ENCODE results near the gene UBAP2. TPM values are rescaled to one million over a fixed set of nuclear protein-coding genes. Genes with fewer than 3 reads are reported as not detected.

Gene UBAP2
- total RNA-seq, 5 donors from 2014 or later (not counting 1 experiment from before 2014, with no cell fraction given) = 32.9 to 38.1 (median 36.7) TPM

DNA sequence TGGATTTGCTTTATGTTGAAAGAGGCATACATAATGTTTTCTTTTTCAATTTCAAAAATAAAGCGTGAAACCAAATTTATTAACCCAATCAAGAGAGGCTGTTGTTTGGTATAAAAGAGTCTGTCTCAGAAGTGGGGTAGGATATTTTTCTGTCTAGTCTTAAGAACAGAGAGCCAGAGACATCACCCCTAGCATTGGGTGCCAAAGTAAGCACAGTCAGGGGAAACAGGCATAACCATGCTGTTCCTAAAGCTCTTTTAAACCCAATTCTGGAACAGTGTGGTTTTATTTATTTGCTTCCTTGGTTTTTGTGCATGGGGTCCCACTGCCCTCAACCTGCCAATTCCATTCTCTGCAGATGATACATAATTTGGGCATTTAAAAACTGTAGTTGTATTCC is 143.6 kb downstream of the UBAP2 start:
- no peak overlapping the region for H3K4me3 ChIP-seq (ENCODE audit: control insufficient read depth in 1 of 2, extremely low read depth in 1 of 2, low read length in 1 of 2)
- ATAC-seq (replicated peaks in 1 of 4) (no peak), DNase-seq (no peak)
- Mint-ChIP-seq H3K27me3 (no peaks in the 10 kb centered on the region), H3K36me3 (peaks cover 30% of the 10 kb centered on the region), H3K9me3 (no peaks in the 10 kb centered on the region), H3K4me1 (peaks cover 20 to 25% (median 22%) of the 10 kb centered on the region in 3 donors), H3K27ac (no peak overlapping the region), H3K4me3 (no peak overlapping the region)
- ChIA-PET CTCF (interaction anchor here in 1 of 2 donors (0.6 kb wide), 1 partner anchor 108 kb away, joined by 3 read pairs; no protein-coding TSS in a partner anchor), POLR2A (no interaction called here)
- no CpG with 5 or more reads among the region's 1 CpG for WGBS (ENCODE audit: insufficient coverage)
- H3K4me1 ChIP-seq (ENCODE audit: control insufficient read depth in 1 of 2, extremely low read depth in 1 of 2, insufficient read depth in 2 of 2, low read length in 2 of 2) = peaks cover 0 to 2% of the 10 kb centered on the region in 2 experiments
- no peak overlapping the region for H3K27ac ChIP-seq (ENCODE audit: low read length)
- H3K36me3 ChIP-seq (ENCODE audit: control insufficient read depth in 2 of 2, extremely low read depth in 1 of 2, insufficient read depth in 1 of 2, low read length in 1 of 2) = peaks cover 7 to 22% of the 10 kb centered on the region in 2 donors
- no peaks in the 10 kb centered on the region for H3K27me3 ChIP-seq (replicated peaks in 1 of 2; ENCODE audit: control insufficient read depth in 2 of 2, extremely low read depth in 1 of 2, insufficient read depth in 2 of 2, low read length in 1 of 2)
- H3K9me3 ChIP-seq = no peaks in the 10 kb centered on the region

DNA sequence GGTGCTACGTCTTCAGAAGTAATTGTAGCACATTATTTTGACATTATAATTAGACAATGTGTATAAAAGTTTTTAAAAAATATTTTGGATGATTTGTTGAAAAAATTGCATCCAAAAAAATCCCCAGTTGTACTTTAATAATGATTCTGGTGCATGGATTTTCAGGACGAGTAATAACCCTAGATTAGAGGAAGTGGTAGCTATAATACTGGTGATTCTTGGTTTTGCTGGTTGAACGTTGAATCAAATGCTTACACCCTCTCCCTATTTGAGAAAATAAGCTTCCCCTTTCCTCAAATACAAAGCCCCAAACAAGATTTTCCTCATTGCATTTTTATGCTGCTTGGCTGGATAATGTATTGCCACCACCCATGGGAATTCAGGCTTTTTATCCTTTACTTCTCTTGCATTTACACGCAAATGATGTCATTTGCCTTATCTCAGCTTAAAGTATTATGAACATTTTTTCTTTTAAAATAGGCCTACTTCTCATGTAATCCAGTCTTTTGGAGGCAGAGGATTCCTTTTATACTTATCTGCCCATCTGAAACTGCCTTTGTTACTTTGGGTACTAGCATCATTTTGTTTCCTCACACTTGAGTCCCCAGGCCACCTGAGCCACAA is 145.4 kb downstream of the UBAP2 start:
- H3K27ac Mint-ChIP-seq = peak overlapping the region in 1 of 2 donors; percentile 11
- peaks cover 30% of the 10 kb centered on the region for H3K36me3 Mint-ChIP-seq
- H3K27me3 Mint-ChIP-seq = no peaks in the 10 kb centered on the region
- no peak overlapping the region for H3K27ac ChIP-seq (ENCODE audit: low read length)
- no peak for ATAC-seq (replicated peaks in 1 of 4)
- CTCF ChIA-PET = no interaction called here
- DNase-seq = no peak
- H3K27me3 ChIP-seq (replicated peaks in 1 of 2; ENCODE audit: control insufficient read depth in 2 of 2, extremely low read depth in 1 of 2, insufficient read depth in 2 of 2, low read length in 1 of 2) = no peaks in the 10 kb centered on the region
- no CpG with 5 or more reads among the region's 4 CpGs for WGBS (ENCODE audit: insufficient coverage)
- peaks cover 7 to 23% of the 10 kb centered on the region in 2 donors for H3K36me3 ChIP-seq (ENCODE audit: control insufficient read depth in 2 of 2, extremely low read depth in 1 of 2, insufficient read depth in 1 of 2, low read length in 1 of 2)
- peaks cover 0 to 2% of the 10 kb centered on the region in 2 experiments for H3K4me1 ChIP-seq (ENCODE audit: control insufficient read depth in 1 of 2, extremely low read depth in 1 of 2, insufficient read depth in 2 of 2, low read length in 2 of 2)
- no peak overlapping the region for H3K4me3 Mint-ChIP-seq
- H3K9me3 ChIP-seq = no peaks in the 10 kb centered on the region
- peaks cover 20 to 25% (median 22%) of the 10 kb centered on the region in 3 donors for H3K4me1 Mint-ChIP-seq
- no peak overlapping the region for H3K4me3 ChIP-seq (ENCODE audit: control insufficient read depth in 1 of 2, extremely low read depth in 1 of 2, low read length in 1 of 2)
- H3K9me3 Mint-ChIP-seq = no peaks in the 10 kb centered on the region
- POLR2A ChIA-PET = no interaction called here

DNA sequence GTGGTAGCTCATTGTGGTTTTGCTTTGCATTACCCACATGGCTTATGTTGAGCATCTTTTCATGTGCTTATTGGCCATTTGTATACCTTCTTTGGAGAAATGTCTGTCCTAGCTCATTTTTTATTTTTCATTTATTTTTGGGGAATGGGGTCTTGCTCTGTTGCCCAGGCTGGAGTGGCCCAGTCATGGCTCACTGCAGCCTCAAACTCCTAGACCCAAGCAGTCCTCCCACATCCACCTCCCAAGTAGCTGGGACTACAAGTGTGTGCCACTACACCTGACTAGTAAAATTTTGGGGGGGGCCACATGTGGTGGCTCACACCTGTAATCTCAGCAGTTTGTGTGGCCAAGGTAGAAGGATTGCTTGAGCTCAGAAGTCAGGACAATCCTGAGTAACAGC is 154.4 kb downstream of the UBAP2 start:
- CTCF ChIA-PET = no interaction called here
- H3K27ac Mint-ChIP-seq = no peak overlapping the region

DNA sequence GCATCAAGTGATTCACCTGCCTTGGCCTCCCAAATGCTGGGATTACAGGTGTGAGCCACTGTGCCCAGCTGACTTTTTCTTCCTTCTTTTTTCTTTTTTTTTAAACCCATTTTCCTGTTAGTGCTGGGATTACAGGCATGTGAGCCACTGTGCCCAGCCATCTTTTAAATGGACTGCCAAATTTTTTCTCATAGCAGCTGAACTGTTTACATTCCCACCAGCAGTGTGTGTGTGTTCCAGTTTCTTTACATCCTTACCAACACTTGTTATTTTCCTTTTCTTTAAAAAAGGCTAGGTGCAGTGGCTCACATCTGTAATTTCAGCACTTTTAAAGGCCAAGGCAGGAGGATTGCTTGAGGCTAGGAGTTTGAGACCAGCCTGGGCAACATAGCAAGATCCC is 154.8 kb downstream of the UBAP2 start:
- DNase-seq (no peak), ATAC-seq (replicated peaks in 1 of 4) (no peak)
- H3K27ac Mint-ChIP-seq = no peak overlapping the region
- H3K4me3 Mint-ChIP-seq = no peak overlapping the region
- CTCF ChIA-PET = no interaction called here
- H3K9me3 Mint-ChIP-seq = no peaks in the 10 kb centered on the region
- no peaks in the 10 kb centered on the region for H3K27me3 ChIP-seq (replicated peaks in 1 of 2; ENCODE audit: control insufficient read depth in 2 of 2, extremely low read depth in 1 of 2, insufficient read depth in 2 of 2, low read length in 1 of 2)
- H3K9me3 ChIP-seq = no peaks in the 10 kb centered on the region
- no peak overlapping the region for H3K4me3 ChIP-seq (ENCODE audit: control insufficient read depth in 1 of 2, extremely low read depth in 1 of 2, low read length in 1 of 2)
- peaks cover 12 to 16% (median 16%) of the 10 kb centered on the region in 3 donors for H3K4me1 Mint-ChIP-seq
- no peaks in the 10 kb centered on the region for H3K27me3 Mint-ChIP-seq
- H3K36me3 Mint-ChIP-seq = peaks cover 14% of the 10 kb centered on the region
- H3K27ac ChIP-seq (ENCODE audit: low read length) = no peak overlapping the region
- POLR2A ChIA-PET = interaction anchor here in 1 of 2 donors (0.6 kb wide), 1 partner anchor 45 kb away, joined by 7 read pairs; no protein-coding TSS in a partner anchor
- H3K4me1 ChIP-seq (ENCODE audit: control insufficient read depth in 1 of 2, extremely low read depth in 1 of 2, insufficient read depth in 2 of 2, low read length in 2 of 2) = peaks cover 0 to 7% of the 10 kb centered on the region in 2 experiments
- no peaks in the 10 kb centered on the region for H3K36me3 ChIP-seq (ENCODE audit: control insufficient read depth in 2 of 2, extremely low read depth in 1 of 2, insufficient read depth in 1 of 2, low read length in 1 of 2)

More for the DNA sequence above, 154.4 kb downstream of the UBAP2 start:
- Mint-ChIP-seq H3K9me3 (no peaks in the 10 kb centered on the region), H3K4me3 (no peak overlapping the region), H3K4me1 (peaks cover 12 to 16% (median 16%) of the 10 kb centered on the region in 3 donors), H3K27me3 (no peaks in the 10 kb centered on the region), H3K36me3 (peaks cover 14% of the 10 kb centered on the region)
- no peaks in the 10 kb centered on the region for H3K9me3 ChIP-seq
- H3K36me3 ChIP-seq (ENCODE audit: control insufficient read depth in 2 of 2, extremely low read depth in 1 of 2, insufficient read depth in 1 of 2, low read length in 1 of 2) = no peaks in the 10 kb centered on the region
- POLR2A ChIA-PET = interaction anchor here in 1 of 2 donors (0.7 kb wide), 1 partner anchor 577 kb away, joined by 4 read pairs; no protein-coding TSS in a partner anchor
- no peak overlapping the region for H3K4me3 ChIP-seq (ENCODE audit: control insufficient read depth in 1 of 2, extremely low read depth in 1 of 2, low read length in 1 of 2)
- H3K27ac ChIP-seq (ENCODE audit: low read length) = no peak overlapping the region
- ATAC-seq (replicated peaks in 1 of 4) = no peak
- H3K27me3 ChIP-seq (replicated peaks in 1 of 2; ENCODE audit: control insufficient read depth in 2 of 2, extremely low read depth in 1 of 2, insufficient read depth in 2 of 2, low read length in 1 of 2) = no peaks in the 10 kb centered on the region
- peaks cover 0 to 7% of the 10 kb centered on the region in 2 experiments for H3K4me1 ChIP-seq (ENCODE audit: control insufficient read depth in 1 of 2, extremely low read depth in 1 of 2, insufficient read depth in 2 of 2, low read length in 2 of 2)
- no peak for DNase-seq

DNA sequence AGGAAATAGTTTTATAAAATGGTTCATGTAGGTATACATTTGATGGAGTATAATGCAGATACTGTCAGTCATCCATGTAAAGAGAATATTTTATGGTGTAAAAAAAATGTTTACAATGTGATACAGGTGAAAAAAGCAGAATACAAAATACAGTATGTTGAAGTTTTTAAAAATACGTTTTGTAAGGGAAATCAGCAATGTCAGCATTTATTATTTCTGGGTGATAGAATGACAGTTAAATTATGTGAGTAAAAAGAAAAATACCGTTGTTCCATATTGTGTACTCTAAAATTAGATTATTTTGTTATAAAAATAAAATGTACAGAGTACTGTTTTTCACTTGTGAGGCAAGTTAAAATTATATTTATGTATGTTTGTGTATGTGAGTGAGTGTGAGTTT is 162.7 kb downstream of the UBAP2 start:
- Histone ChIP-seq H3K36me3 (ENCODE audit: control insufficient read depth in 2 of 2, extremely low read depth in 1 of 2, insufficient read depth in 1 of 2, low read length in 1 of 2) (peaks cover 0 to 8% of the 10 kb centered on the region in 2 donors), H3K4me3 (ENCODE audit: control insufficient read depth in 1 of 2, extremely low read depth in 1 of 2, low read length in 1 of 2) (no peak overlapping the region), H3K4me1 (ENCODE audit: control insufficient read depth in 1 of 2, extremely low read depth in 1 of 2, insufficient read depth in 2 of 2, low read length in 2 of 2) (peaks cover 0 to 10% of the 10 kb centered on the region in 2 experiments), H3K27ac (ENCODE audit: low read length) (no peak overlapping the region), H3K27me3 (replicated peaks in 1 of 2; ENCODE audit: control insufficient read depth in 2 of 2, extremely low read depth in 1 of 2, insufficient read depth in 2 of 2, low read length in 1 of 2) (no peaks in the 10 kb centered on the region), H3K9me3 (no peaks in the 10 kb centered on the region)
- no peak overlapping the region for H3K27ac Mint-ChIP-seq
- no CpG with 5 or more reads among the region's 2 CpGs for WGBS (ENCODE audit: insufficient coverage)
- no peak overlapping the region for H3K4me3 Mint-ChIP-seq
- no peak for DNase-seq
- ChIA-PET CTCF (interaction anchor here (0.6 to 0.7 kb wide), 2 partner anchors 18 to 113 kb away, joined by 4 to 12 read pairs; no protein-coding TSS in a partner anchor), POLR2A (no interaction called here)
- H3K27me3 Mint-ChIP-seq = no peaks in the 10 kb centered on the region
- ATAC-seq (replicated peaks in 1 of 4) = no peak
- H3K9me3 Mint-ChIP-seq = no peaks in the 10 kb centered on the region
- peaks cover 29 to 40% (median 38%) of the 10 kb centered on the region in 3 donors for H3K4me1 Mint-ChIP-seq
- peaks cover 10% of the 10 kb centered on the region for H3K36me3 Mint-ChIP-seq

DNA sequence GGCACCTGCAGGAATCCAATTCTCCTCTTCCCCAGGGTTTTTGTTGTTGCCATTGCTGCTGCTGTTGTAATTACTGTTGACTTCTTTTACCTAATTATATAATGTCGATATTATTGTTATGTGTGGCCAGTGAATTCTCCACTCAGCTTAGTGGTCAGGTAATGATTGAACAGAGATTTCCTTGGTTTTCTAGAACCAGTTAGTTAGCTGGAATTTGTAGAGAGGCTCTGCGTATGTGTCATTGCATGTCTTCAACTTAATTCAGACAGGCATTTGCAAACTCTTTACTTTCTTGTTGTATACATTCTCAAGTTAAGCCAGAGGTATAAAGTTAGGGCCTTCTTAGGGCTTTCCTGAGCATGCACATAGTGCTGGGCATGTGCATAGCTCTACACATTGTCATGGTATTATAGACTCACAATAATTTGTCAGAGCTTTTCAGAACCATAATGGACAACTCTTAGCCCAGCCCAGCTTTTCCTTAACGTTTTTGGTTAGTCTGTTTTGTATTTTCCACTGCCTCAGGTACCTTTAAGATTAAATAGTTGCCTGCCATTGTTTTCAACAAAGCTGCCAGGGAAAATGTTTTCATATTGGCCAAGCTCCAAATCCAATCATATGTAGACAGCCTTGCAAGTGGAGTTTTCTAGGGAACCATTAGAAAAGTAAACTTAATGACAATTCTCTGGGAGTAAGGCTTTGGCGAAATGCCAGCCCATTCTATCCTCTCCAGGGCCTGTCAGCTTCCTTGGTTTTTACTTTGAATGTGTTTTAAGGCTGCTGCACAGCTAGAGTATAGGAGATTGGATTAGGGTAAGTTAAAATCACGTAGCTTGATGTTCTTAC is 163.6 kb downstream of the UBAP2 start:
- Histone ChIP-seq H3K36me3 (ENCODE audit: control insufficient read depth in 2 of 2, extremely low read depth in 1 of 2, insufficient read depth in 1 of 2, low read length in 1 of 2) (peaks cover 0 to 8% of the 10 kb centered on the region in 2 donors), H3K4me1 (ENCODE audit: control insufficient read depth in 1 of 2, extremely low read depth in 1 of 2, insufficient read depth in 2 of 2, low read length in 2 of 2) (peaks cover 0 to 13% of the 10 kb centered on the region in 2 experiments), H3K9me3 (no peaks in the 10 kb centered on the region), H3K4me3 (ENCODE audit: control insufficient read depth in 1 of 2, extremely low read depth in 1 of 2, low read length in 1 of 2) (no peak overlapping the region), H3K27ac (ENCODE audit: low read length) (no peak overlapping the region), H3K27me3 (replicated peaks in 1 of 2; ENCODE audit: control insufficient read depth in 2 of 2, extremely low read depth in 1 of 2, insufficient read depth in 2 of 2, low read length in 1 of 2) (no peaks in the 10 kb centered on the region)
- POLR2A ChIA-PET = no interaction called here
- Mint-ChIP-seq H3K27ac (peak overlapping the region in 1 of 2 donors; percentile 16), H3K4me3 (no peak overlapping the region), H3K27me3 (no peaks in the 10 kb centered on the region), H3K36me3 (peaks cover 8% of the 10 kb centered on the region), H3K9me3 (no peaks in the 10 kb centered on the region), H3K4me1 (peaks cover 37 to 48% (median 46%) of the 10 kb centered on the region in 3 donors)
- ATAC-seq (replicated peaks in 1 of 4) (no peak), DNase-seq (no peak)
- CTCF ChIA-PET = interaction anchor here (0.6 to 1.0 kb wide), 2 partner anchors 71 kb away, joined by 3 to 4 read pairs; no protein-coding TSS in a partner anchor
- 0% methylated on average over 1 of the region's 5 CpGs for WGBS (ENCODE audit: insufficient coverage)

All from T-cell (primary cell).